Skeletal muscle cell (primary cell): ENCODE data around the gene AZU1.

Source experiments
- DNase-seq: peaks from one replicate; pipeline ENCODE4 v3.0.0-alpha.2; 2010; ENCODE audit warnings: low read depth
- H3K4me3 ChIP-seq: 2 replicates; pipeline ENCODE4 v1.5.1; 2011; ENCODE audit warnings: low read depth, mild to moderate bottlenecking, control low read depth, low read length, moderate library complexity

The AZU1 gene

GRCh38 chr19:827710-828321 is at the start of gene AZU1:
Gene AZU1, plus strand, starts transcription at chr19:827837. Its CDS starts 10 bp downstream, at chr19:827847.
- DNase-seq = no peak
- no peak within 1 kb of the TSS for H3K4me3 ChIP-seq

- DNase-seq = peak; percentile 81
- H3K4me3 ChIP-seq = no peak overlapping the region
Measured at GRCh38 chr19:778910-779653, 48.6 kb upstream of the AZU1 start.

- no peak overlapping the region for H3K4me3 ChIP-seq
- DNase-seq = no peak
Measured at GRCh38 chr19:780935-781334, 46.7 kb upstream of the AZU1 start.

- no peak overlapping the region for H3K4me3 ChIP-seq
- no peak for DNase-seq
Measured at GRCh38 chr19:781800-782184, 45.8 kb upstream of the AZU1 start.

- no peak for DNase-seq
- no peak overlapping the region for H3K4me3 ChIP-seq
Measured at GRCh38 chr19:782185-782877, 45.3 kb upstream of the AZU1 start.

- H3K4me3 ChIP-seq = no peak overlapping the region
Measured at GRCh38 chr19:782878-783668, 44.6 kb upstream of the AZU1 start.

GRCh38 chr19:784541-784940 is 43.1 kb upstream of the AZU1 start:
- no peak overlapping the region for H3K4me3 ChIP-seq
- DNase-seq = no peak

More at GRCh38 chr19:782878-783668, 44.6 kb upstream of the AZU1 start:
- DNase-seq = no peak

GRCh38 chr19:787536-787935 is 40.1 kb upstream of the AZU1 start:
- no peak for DNase-seq
- no peak overlapping the region for H3K4me3 ChIP-seq

GRCh38 chr19:788686-788982 is 39.0 kb upstream of the AZU1 start:
- DNase-seq = no peak
- H3K4me3 ChIP-seq = no peak overlapping the region

GRCh38 chr19:788983-789700 is 38.5 kb upstream of the AZU1 start:
- DNase-seq = no peak
- no peak overlapping the region for H3K4me3 ChIP-seq

GRCh38 chr19:789701-790060 is 38.0 kb upstream of the AZU1 start:
- no peak for DNase-seq

GRCh38 chr19:791007-791566 is 36.5 kb upstream of the AZU1 start:
- no peak for DNase-seq
- no peak overlapping the region for H3K4me3 ChIP-seq

More at GRCh38 chr19:789701-790060, 38.0 kb upstream of the AZU1 start:
- H3K4me3 ChIP-seq = no peak overlapping the region

GRCh38 chr19:791567-792305 is 35.9 kb upstream of the AZU1 start:
- no peak for DNase-seq
- H3K4me3 ChIP-seq = no peak overlapping the region

GRCh38 chr19:792306-792885 is 35.2 kb upstream of the AZU1 start:
- no peak for DNase-seq
- no peak overlapping the region for H3K4me3 ChIP-seq

- no peak overlapping the region for H3K4me3 ChIP-seq
- no peak for DNase-seq
Measured at GRCh38 chr19:793806-794205, 33.8 kb upstream of the AZU1 start.

GRCh38 chr19:795073-795611 is 32.5 kb upstream of the AZU1 start:
- DNase-seq = no peak
- no peak overlapping the region for H3K4me3 ChIP-seq

- no peak for DNase-seq
- H3K4me3 ChIP-seq = peak overlapping the region; percentile 61
Measured at GRCh38 chr19:795691-796581, 31.7 kb upstream of the AZU1 start.
